Keratinocyte (primary cell): ENCODE results near the gene PIM3.

Experiments
- CTCF ChIP-seq, 3 experiments: IDR thresholded peaks in 1 of 3; conservative IDR thresholded peaks in 1 of 3; optimal IDR thresholded peaks in 1 of 3; 2 replicates in 2 of 3; 3 replicates in 1 of 3; pipeline versions ENCODE3 to v1.5.1; 2011; ENCODE audit warnings: low read length in 3 of 3, mild to moderate bottlenecking in 3 of 3, moderate library complexity in 2 of 3, control low read depth in 1 of 3, inconsistent platforms in 1 of 3; ENCODE audit not compliant: insufficient read depth in 2 of 3; ENCODE audit errors: extremely low read depth in 1 of 3
- EZH2 ChIP-seq: IDR thresholded peaks from one replicate; pipeline ENCODE4 v1.6.1; 2012; ENCODE audit warnings: inconsistent platforms, mild to moderate bottlenecking, low read length, moderate library complexity

GRCh38 chr22:49956914-49957825 is 3.4 kb upstream of the PIM3 start:
- TF ChIP-seq CTCF (optimal IDR thresholded peaks at IDR 0.05 in 1 of 3, IDR thresholded peaks at IDR 0.05 in 1 of 3, conservative IDR thresholded peaks at IDR 0.05 in 1 of 3; ENCODE audit: extremely low read depth in 1 of 3, insufficient read depth in 2 of 3, low read length in 3 of 3) (no peak), EZH2 (no peak)
